HK-2 (cell line): Measurements from ENCODE around the gene COPG2.
"Not testable (repeated sequence)": the region's sequence is repeated elsewhere in the genome, so short reads cannot be mapped to it uniquely, and the experiment has no call there.

ENCODE experiments used
- DNase-seq: peaks from one replicate; pipeline ENCODE4 v3.0.0-alpha.2; 2018; ENCODE audit not compliant: unreplicated experiment

COPG2 gene

DNA sequence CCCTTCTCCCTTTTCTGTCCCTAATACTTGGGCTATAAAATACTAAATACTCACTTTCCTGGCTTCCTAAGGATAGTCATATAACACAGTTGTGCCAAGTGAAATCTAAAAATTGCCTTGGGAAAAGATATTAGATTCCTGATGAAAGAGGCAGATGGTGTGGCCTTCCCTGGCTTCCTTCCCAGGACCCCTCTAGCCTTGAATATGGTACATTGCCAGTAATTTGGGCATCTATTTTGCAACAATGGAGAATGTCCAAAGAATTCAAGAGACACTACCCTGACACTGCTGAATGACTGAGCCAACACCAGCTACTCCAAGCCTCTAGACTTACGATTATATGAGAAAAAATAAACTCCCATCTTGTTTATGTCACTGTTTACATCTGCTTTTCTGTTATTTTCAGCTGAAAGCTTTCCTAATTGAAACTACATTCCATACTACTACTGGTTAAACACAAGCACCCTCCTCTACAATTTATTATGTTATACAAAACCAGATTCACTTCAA, 17.9 kb downstream of the COPG2 start:
- DNase-seq = no peak

DNA sequence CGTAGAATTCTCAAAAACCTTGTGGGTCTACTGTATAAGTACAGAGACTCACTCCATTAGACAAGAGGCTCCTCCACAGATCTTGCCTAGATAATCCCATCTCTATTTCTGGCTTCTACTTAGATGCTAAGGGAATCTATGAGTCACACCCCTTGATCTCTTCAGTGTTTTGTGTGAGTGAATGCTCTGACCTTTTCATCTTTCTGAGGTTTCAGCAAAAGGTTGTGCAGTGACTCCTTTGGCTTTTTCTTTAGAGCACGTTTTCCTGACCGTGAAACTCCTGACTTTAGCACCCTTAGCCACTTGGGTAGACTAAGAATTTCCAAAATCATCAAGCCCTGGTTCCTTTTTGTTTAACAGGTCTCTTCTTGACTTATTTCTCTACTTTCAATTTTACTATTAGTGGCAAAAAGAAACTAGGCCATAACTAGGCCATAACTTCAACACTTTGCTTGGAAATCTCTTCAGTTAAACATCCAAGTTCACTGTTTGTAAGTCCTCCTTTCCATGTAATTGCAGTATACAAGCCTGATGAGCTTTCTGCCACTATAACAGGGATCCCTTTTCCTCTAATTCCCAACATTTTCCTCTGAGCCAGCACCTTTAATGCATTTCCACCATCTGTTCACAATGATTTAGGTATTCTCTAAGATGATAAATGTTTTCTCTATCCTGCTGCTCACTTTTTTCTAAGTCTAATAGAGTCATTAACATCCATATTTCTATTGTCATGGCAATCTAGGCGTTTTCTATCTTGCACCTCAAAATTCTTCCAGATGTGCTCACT, 19.4 kb downstream of the COPG2 start:
- DNase-seq = no peak

DNA sequence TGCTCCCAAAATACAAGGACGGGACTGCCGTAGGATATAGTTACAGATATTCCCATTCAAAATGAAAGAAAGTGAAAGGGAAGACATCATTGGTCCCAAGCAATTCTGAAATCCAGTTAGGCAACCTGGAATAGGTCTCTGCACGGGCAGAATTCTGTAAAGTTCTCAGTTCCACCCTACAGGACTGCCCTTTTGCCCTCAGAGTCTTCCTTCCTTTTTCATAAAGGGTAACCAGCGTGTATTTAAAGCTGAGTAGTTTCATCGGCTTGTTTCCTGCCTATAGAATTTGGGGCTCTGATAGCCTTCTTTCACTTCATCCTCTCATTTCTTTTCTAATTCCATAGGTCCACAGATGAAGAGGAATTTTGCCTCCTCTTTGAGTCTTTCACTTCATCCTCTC, 20.0 kb downstream of the COPG2 start:
- no peak for DNase-seq

DNA sequence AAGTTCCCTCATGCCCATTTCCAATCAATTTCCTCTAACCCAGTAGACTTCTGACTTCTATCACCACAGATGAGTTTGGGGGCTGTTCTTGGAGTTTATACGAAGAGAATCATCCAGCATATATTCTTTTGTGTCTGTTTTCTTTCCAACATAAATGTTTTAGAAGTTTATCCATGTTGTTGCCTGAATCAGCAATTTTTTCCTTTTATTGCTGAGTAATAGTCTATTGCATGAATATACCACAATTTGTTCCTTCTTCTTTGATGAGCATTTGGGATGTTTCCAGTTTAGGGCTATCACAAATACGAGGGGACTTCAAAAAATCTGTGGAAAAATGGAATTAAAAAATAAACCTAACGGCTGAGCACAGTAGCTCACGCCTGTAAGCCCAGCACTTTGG, 26.2 kb downstream of the COPG2 start:
- DNase-seq = no peak

DNA sequence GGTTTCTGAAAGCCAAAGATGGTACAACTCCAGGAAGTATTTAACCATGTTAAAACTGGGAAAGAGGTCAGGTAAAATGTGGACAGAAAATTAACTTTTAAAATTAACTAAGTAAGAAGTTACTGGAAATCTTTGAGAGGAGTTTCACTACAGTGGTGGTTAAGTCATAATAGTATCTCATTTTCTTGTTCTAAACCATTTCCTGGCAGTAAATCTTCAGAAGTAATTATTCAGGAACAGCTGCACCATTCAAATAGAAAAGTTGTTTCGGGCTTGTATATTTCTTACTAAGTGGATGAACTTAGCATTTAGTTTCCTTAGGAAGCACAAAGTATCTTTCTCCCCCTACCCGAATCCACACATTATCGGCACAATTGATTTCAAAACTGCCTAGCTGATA, 27.1 kb downstream of the COPG2 start:
- DNase-seq = no peak

DNA sequence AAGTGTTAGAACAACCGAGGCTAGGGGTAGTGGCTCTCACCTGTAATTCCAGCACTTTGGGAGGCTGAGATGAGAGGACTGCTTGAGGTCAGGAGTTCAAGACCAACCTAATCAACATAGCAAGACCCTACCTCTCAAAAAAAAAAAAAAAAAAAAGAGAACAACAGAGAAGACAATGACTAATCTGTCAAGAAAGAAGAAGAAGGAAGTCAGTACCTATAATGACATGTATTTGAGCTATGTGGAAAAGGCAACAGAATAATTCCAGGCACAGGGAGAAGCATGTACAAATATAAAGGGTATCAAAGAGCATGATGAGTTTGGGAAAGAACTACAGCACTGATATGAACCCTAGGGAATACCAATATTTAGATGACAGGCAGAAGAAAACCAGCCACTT, 27.5 kb downstream of the COPG2 start:
- DNase-seq = no peak

DNA sequence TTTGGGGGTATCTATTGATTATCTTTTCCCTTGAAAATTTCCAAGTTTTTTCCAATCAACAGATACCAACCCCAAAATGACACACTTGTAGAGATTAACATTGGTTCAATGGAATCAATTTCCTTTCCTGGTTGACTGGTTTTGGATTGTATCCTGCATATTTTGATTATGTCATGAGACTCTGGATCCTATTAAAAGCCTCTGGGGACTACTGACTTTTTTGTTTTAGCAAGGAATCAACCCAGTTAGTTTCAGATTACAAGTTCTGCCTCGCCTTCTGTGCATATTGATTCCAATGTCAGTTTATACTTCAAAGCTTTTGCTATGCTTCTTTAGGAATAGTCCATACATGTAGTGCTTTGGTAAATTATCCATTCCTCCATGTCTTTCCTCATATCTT, 29.2 kb downstream of the COPG2 start:
- no peak for DNase-seq

DNA sequence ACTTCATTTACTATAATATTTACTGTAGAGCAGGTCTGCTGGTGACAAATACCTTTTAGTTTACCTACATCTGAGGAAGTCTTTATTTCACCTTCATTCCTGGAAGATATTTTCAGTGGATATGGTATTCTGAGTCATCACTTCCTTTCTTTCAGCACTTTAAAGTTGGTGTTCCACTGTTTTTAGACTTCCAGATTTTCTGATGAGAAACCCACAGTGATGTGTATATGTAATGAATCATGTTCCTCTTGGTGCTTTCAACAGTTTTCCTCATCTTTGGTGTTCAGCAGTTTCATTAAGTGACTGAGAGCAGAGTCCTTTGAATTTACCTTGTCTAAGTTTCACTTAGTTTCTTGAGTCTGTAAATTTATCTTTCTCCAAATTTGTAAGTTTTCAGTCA, 36.4 kb downstream of the COPG2 start:
- no peak for DNase-seq

DNA sequence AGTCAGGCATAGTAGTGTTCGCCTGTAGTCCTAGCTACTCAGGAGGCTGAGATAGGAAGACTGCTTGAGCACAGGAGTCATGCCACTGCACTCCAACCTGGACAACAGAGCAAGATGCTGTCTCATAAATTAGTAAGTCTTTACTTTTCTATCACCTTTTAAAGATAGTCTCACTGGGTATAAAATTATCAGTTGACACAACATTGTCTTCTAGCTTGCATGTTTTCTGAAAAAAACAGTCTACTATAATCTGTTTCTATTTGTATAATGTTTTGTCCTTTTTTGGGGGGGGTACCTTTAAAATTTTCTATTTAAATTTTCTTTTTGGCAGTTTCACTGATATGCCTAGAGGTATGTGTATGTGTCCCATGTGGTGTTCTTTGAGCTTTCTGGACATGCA, 39.6 kb downstream of the COPG2 start:
- DNase-seq = no peak

DNA sequence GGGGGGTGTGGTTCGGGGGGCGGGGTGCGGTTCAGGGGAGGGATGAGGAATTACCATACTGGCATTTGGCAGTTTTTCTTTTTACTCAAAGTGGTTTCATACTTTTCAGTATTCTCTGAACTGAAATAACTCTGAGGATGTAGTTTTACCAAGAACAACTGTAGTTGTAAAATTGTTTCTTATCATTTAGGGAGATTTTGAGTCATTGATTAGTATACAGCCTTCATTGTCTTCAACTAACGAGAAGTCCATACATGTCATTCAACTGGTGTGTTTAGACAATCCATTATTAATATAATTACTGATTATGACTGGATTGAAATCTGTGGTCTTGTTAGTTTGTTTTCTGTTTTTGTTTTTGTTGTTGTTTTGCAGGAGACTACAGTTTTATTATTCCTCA, 40.8 kb downstream of the COPG2 start:
- DNase-seq = no peak

DNA sequence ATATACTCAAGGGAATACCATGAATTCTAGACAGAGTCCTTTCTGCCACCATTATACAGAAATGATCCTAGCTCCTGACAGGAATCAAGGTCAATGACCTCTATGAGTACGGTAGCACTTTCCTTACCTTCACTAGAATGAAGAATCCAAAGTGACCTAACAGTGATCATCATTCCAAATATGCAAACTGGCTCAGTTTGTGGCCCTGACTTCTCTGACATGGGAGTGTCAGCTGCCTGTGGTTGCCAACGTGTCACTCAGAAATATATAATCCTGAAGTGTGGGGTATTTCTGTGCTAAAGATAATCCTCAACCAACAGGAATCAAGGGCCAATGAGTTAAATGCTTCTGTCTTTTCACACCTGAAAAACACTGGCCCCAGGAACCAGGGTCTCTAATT, 45.7 kb downstream of the COPG2 start:
- DNase-seq = peak; percentile 1

DNA sequence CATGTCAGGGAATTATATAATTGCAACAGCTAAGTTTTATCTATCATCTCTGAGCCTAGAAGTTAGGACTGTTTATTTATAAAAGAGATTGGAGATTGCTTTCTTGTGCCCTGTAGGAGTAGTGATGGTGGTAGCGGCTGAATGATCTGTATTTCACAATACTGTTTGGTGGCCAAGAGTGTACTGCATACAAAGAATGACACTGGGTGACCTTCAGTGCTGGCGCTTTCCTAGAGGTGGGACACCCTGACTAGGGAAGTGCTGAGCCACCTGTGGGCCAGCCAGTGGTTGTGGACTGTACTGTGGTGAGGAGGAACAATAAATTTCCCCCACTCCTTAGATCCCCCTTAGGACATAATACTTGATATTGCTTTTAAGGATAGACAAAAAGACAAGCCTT, 53.0 kb downstream of the COPG2 start:
- DNase-seq = no peak

DNA sequence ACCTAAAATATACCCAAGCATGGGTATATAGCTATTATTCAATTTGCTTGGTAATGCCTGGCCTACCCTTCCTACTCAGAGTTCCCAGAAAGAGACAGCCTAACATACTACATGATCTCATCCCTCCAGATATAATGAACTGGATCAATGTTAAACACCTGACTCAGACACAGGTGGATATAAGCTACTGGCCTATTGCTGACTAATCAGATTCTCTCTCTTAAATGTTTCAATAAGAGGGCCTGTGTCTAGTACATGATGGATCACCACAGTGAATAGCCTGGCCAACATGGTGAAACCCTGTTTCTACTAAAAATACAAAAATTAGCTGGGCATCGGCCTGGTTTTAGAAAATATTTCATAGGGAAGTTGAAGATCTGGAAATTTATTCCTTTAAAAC, 54.1 kb downstream of the COPG2 start:
- DNase-seq = no peak

DNA sequence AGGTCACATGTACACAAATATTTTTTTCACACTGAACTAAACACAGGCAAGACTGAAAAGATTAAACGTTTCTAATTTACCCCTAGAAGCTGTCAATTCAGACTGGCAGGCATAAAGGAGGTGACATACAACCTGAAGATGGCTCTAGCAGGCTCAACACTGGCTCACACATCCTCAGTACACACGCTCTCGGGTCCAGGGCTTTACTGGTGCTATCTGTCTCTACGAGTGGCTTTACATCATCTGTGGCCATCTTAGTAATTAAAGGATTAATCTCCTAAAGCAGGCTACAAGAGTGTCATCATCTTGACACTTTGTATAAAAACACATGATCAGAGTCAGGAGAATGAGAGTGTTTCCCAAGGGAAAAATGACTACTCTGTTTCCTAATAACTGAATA, 57.3 kb downstream of the COPG2 start:
- DNase-seq = no peak

DNA sequence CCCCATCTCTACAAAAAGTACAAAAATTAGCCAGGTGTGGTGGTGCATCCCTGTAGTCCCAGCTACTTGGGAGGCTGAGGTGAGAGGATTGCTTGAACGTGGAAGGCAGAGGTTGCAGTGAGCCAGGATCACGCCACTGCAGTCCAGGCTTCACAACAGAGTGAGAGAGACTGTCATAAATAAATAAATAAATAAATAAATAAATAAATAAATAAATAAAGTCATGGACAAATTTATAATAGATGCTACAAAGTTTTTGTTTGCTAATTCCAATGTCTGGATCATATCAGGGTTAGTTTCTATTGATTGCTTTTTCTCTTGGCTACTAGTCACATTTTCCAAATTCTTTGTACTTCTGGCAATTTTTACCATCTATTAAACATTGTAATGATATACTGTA, 61.5 kb downstream of the COPG2 start:
- DNase-seq = not testable (repeated sequence)

DNA sequence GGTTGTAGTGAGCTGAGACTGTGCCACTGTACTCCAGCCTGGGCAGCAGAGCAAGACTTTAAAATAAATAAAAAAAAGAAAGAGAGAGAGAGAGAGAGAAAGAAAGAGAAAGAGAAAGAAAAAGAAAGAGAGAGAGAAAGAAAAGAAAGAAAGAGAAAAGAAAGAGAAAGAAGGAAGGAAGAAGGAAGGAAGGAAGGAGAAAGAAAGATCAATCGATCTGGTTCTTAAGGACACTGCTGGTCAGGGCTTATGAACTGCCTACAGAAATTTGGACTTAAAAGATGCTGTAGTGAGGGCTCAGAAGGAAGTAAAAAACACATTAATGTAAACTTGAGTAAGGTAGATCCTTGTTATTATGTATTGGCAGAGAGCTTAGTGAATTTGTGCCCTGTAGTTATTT, 62.4 kb downstream of the COPG2 start:
- no peak for DNase-seq

DNA sequence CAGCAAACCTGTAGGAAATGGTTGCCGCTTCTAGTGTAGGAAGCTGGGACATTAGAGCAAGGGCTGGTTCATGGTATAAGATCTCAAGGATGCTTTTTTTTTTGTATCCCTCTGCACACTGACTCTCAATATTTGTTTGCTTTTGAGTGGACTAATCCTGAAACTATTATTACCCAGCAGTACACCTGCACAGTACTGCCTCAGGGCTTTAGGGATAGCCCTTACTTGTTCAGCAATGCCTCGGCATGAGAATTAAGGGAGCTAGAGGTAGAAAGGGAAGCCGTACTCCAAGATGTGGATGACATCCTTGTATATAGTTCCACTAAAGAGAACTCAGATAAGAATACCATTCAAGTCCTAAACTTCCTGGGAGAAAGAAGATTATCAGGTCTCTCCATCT, 70.5 kb downstream of the COPG2 start:
- DNase-seq = no peak

DNA sequence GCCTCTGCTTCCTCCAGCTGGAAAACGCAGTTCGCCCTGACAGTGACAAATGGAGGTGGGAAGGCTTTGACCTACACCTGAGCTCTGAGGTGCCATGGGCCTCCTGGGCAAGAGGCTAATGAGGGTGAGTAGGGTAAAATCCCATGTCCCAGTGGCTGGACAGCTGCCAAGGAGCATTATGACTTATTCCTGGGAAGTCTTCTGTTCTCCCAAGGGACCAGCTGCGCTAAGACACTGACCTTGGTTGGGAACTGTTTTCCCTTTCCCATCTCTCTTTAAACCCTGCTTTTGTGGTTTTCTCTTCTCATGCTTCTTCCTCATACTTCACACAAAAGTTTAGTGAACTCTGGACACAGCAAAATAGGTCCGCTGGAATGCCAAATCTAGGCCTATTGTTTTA, 72.6 kb downstream of the COPG2 start:
- DNase-seq = peak; percentile 3

DNA sequence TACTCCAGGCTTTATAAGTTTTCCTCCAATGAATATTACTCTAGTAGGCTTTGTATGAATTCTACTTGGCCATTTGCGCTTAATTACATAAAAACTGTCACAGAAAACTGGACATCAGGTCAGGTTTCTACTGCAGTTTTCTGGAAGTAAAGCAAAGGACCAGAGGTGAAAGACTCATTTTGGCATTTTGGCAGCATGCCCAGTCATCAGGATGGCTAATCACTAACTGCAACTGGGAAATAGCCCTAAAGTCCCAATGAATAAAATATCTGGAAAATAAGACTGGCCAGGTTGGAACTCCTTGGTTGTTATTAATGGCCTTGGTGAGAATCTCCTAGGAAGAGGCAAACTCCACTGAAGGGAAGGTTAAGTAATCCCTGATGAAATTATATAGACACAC, 75.5 kb downstream of the COPG2 start:
- DNase-seq = no peak

DNA sequence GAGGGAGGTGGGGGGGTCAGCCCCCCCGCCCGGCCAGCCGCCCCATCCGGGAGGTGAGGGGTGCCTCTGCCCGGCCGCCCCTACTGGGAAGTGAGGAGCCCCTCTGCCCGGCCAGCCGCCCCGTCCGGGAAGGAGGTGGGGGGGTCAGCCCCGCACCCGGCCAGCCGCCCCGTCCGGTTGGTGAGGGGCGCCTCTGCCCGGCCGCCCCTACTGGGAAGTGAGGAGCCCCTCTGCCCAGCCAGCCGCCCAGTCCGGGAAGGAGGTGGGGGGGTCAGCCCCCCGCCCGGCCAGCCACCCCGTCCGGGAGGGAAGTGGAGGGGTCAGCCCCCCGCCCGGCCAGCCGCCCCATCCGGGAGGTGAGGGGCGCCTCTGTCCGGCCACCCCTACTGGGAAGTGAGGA, 77.1 kb downstream of the COPG2 start:
- not testable (repeated sequence) for DNase-seq

DNA sequence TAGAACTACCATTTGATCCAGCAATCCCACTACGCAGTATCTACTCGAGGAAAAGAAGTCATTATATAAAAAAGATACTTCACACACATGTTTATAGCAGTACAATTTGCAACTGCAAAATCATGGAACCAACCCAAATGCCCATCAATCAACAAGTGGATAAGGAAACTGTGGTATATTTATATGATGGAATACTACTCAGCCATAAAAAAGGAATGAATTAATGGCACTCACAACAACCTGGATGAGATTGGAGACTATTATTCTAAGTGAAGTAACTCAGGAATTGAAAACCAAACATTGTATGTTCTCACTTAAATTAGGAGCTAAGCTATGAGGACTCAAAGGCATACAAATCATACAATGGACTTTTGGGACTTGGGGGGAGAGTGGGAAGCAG, 82.6 kb downstream of the COPG2 start:
- not testable (repeated sequence) for DNase-seq

DNA sequence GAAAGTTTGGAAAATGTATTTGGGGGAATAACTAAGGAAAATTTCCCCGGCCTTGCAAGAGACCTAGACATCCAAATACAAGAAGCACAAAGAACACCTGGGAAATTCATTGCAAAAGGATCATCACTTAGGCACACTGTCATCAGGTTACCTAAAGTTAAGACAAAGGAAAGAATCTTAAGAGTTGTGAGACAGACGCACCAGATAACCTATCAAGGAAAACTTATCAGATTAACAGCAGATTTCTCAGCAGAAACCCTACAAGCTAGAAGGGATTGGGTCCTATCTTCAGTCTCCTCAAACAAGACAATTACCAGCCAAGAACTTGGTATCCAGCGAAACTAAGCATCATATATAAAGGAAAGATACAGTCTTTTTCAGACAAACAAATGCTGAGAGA, 93.4 kb downstream of the COPG2 start:
- not testable (repeated sequence) for DNase-seq

DNA sequence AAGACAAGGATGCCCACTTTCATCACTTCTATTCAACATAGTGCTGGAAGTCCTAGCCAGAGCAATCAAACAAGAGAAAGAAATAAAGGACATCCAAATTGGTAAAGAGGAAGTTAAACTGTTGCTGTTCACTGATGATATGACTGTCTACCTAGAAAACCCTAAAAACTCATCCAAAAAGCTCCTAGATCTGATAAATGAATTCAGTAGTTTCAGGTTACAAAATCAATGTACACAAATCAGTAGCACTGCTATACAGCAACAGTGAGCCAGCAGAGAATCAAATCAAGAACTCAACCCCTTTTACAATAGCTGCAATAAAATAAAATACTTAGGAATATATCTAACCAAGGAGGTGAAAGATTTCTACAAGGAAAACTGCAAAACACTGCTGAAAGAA, 98.4 kb downstream of the COPG2 start:
- not testable (repeated sequence) for DNase-seq

DNA sequence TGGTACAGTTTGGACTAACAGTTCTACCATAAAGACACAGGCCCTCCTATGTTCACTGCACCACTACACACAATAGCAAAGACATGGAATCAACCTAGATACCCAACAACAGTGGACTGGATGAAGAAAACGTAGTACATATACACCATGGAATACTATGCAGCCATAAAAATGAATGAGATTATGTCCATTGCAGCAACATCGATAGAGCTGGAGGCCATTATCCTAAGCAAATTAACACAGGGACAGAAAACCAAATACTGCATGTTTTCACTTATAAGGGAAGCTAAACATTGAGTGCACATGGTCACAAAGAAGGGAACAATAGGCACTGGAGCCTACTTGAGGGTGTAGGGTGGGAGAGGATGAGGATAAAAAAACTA, 101.7 kb downstream of the COPG2 start:
- DNase-seq = no peak
